Measurements from ENCODE around the gene PREPL.

GRCh38 chr2:44351088-44351487 lies 10.2 kb downstream of the PREPL start:
- TF ChIP-seq POLR2A (IDR thresholded peaks at IDR 0.05), result no peak
- no peak for TF ChIP-seq EP300 (IDR thresholded peaks at IDR 0.05)
- TF ChIP-seq CTCF (IDR thresholded peaks at IDR 0.05), result no peak
